GM08714 (cell line): ENCODE measurements around the gene KRTAP2-2.
"Not testable (repeated sequence)": the region's sequence is repeated elsewhere in the genome, so short reads cannot be mapped to it uniquely, and the experiment has no call there.

Experiments used
- H3K4me3 ChIP-seq: fragments of 200-500 bp; sonication (Bioruptor generic); 2 replicates; pipeline ENCODE4 v1.5.1; 2014; ENCODE audit warnings: mild to moderate bottlenecking, low read length, inconsistent platforms
- ZNF274 ChIP-seq: IDR thresholded peaks from 2 replicates; pipeline ENCODE4 v1.6.1; 2012; ENCODE audit warnings: mild to moderate bottlenecking, low read depth, low read length

The KRTAP2-2 gene

DNA sequence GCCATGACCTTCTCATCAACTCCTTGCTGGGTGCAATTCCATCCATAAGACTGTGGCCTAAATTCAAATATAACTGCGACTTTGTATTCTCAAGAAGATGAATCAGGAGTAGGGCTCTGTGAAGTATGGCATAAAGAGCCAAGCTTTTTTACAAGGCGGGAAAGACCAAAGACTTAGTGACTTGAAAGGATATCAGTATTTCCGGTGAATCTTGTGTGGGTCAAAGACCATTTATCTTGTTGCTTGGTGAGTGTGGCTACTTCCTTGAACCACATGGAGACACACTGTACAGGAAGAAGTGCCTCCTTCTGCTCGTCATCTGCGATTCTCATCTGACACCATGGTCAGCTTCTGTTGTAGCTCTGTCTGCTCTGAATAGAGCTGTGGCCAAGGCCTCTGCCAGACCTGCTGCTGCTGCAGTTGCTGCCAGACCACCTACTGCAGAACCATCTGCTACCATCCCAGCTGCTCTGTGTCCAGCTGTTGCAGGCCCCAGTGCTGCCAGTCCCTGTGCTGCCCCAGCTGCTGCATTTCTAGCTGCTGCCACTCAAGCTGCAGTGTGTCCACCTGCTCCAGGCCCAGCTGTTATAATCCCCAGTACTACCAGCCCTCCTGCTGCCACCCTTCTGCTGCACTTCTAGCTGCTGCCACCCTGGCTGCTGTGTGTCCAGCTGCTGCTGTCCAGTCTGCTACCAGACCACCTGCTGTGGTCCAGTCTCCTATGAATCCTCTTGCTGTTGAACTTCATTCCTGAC lies 16.8 kb upstream of the KRTAP2-2 start:
- TF ChIP-seq ZNF274: no peak
- no peak overlapping the region for H3K4me3 ChIP-seq

DNA sequence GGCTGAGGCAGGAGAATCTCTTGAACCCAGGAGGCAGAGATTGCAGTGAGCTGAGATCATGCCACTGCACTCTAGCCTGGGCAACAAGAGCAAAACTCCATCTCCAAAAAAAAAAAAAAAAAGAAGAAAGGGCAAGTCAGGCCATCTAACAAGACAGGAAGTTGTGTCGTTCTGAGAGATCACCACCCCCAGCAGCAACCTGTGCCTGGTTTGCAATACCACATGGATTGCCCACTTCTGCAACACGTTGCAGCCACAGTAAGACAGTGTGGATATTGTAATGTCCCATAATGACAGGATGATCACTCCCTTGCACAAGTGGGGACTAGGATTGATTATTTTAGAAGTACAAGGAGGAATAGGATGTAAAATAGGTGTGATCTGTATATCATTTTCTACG lies 14.0 kb upstream of the KRTAP2-2 start:
- TF ChIP-seq ZNF274: no peak
- no peak overlapping the region for H3K4me3 ChIP-seq

DNA sequence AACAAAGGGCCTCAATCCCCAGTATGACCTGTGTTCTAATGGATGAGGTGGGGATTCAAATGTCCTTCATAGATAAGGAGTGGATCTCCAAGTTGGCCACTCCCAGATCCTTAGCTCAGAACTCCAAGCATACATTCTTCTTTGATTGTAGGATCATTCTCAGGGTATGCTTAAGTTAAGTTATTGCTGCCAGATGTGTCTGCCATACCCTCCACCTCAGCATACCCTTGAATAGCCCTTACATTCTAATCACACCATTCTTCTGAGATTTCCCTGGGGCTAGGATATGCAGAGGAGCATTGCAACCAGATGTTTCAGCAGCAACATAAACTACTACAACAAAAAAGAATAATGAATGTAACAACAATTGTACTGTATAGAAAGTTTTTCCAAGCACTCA lies 12.3 kb upstream of the KRTAP2-2 start:
- TF ChIP-seq ZNF274: no peak
- no peak overlapping the region for H3K4me3 ChIP-seq

GRCh38 chr17:41065829-41066624 lies 11.0 kb upstream of the KRTAP2-2 start, which contains the start of gene KRTAP2-4:
TSS of gene KRTAP2-4 (minus strand) at chr17:41065879. CDS start at chr17:41065845, 34 bp downstream.
- H3K4me3 ChIP-seq: no peak within 1 kb of the TSS
- TF ChIP-seq ZNF274: no peak

GRCh38 chr17:41065016-41065689 lies 10.1 kb upstream of the KRTAP2-2 start:
- H3K4me3 ChIP-seq: not testable (repeated sequence)

GRCh38 chr17:41064301-41064700 lies 9.3 kb upstream of the KRTAP2-2 start:
- TF ChIP-seq ZNF274: no peak
- H3K4me3 ChIP-seq: no peak overlapping the region

- TF ChIP-seq ZNF274: no peak
- H3K4me3 ChIP-seq: no peak overlapping the region
Measured at GRCh38 chr17:41063449-41063848, 8.4 kb upstream of the KRTAP2-2 start.

DNA sequence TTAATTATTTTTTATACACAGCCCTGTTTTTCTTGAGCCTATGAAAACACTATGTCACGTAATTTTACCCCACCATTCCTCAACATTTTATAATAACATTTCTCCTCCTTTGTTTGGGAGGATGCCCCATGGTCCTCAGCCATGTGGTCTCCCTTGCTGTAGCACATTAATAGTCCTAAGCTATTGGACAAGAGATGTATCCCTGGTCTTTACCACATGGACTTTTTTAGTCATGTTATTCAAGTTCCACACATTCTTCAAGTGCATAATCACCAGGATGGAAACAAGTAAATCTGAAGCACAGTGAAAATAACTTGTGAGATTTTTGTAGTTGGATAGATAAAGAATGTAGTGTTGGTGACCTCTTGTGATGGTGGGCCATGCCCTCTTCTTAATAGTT lies 6.9 kb upstream of the KRTAP2-2 start:
- TF ChIP-seq ZNF274: no peak

GRCh38 chr17:41060052-41060604 lies 5.1 kb upstream of the KRTAP2-2 start, which contains the start of gene KRTAP2-3:
TSS of gene KRTAP2-3 (minus strand) at chr17:41060114. CDS start at chr17:41060050, 64 bp downstream.
- H3K4me3 ChIP-seq: no peak within 1 kb of the TSS
- no peak for TF ChIP-seq ZNF274

More for the DNA sequence above, 6.9 kb upstream of the KRTAP2-2 start:
- H3K4me3 ChIP-seq: no peak overlapping the region

- H3K4me3 ChIP-seq: not testable (repeated sequence)
Measured at GRCh38 chr17:41059276-41060051, 4.4 kb upstream of the KRTAP2-2 start.

DNA sequence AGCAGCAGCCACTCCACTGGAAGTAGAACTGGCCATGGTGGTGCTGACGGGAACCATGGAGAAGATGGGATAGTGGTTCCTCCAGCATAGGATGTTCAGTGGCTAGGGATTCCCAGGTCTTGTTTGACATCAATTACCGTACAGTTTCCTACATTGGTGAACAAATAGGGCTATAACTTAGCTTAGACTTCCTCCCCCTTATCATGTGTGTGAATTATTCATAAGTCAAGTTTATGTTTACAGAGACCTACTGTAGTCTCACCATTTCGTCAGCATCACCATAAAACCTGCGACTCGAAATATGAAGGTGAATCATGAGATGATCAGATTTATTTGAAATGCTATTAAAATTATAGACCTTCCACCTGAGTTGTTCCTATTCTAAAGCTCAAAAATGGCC lies 3.7 kb upstream of the KRTAP2-2 start:
- TF ChIP-seq ZNF274: no peak
- H3K4me3 ChIP-seq: no peak overlapping the region

DNA sequence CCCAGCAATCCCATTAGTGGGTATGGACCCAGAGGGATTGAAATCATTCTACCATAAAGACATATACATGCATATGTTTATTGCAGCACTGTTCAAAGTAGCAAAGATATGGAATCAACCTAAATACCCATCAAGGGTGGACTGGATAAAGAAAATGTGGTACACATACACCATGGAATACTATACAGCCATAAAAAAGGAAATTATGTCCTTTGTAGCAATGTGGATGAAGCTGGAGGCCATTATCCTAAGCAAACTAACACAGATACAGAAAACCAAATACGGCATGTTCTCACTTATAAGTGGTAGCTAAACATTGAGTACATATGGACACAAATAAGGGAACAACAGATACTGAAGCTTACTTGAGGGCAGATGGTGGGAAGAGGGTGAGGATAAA lies 2.5 kb upstream of the KRTAP2-2 start:
- no peak overlapping the region for H3K4me3 ChIP-seq
- no peak for TF ChIP-seq ZNF274

GRCh38 chr17:41054556-41054955 lies 474 bp downstream of the KRTAP2-2 start:
- H3K4me3 ChIP-seq: not testable (repeated sequence)

GRCh38 chr17:41054025-41054424 lies 1.0 kb downstream of the KRTAP2-2 start:
- TF ChIP-seq ZNF274: no peak

More at GRCh38 chr17:41054025-41054424, 1.0 kb downstream of the KRTAP2-2 start:
- no peak overlapping the region for H3K4me3 ChIP-seq
